Islet of Langerhans (tissue), 1 donor: ENCODE results near the gene UBE2M.
"Not testable (repeated sequence)": the region's sequence is repeated elsewhere in the genome, so short reads cannot be mapped to it uniquely, and the experiment has no call there.

Source experiments
- FAIRE-seq: peaks from one replicate; lab custom pipeline; 2011; peaks lifted over from hg19 to GRCh38; lab: Jason Lieb, UNC

Gene UBE2M

GRCh38 chr19:58511353-58512208 is 46.8 kb downstream of the UBE2M start, which contains the start of gene SLC27A5:
TSS of gene SLC27A5 (minus strand) at chr19:58511992. CDS start at chr19:58511955, 37 bp downstream.
- no peak for FAIRE-seq

- FAIRE-seq = no peak
Observed at GRCh38 chr19:58510084-58510862, 48.1 kb downstream of the UBE2M start.

GRCh38 chr19:58509731-58510083 is 48.7 kb downstream of the UBE2M start:
- no peak for FAIRE-seq

- not testable (repeated sequence) for FAIRE-seq
Observed at GRCh38 chr19:58507602-58508223, 50.7 kb downstream of the UBE2M start.
